AML-193 (cell line): ENCODE results near the gene ZNF608.

Source experiments
- DNase-seq, 2 experiments: peaks; one replicate each; lab custom pipeline; 2025; lab: John Stamatoyannopoulos, UW

Gene ZNF608, protein sequence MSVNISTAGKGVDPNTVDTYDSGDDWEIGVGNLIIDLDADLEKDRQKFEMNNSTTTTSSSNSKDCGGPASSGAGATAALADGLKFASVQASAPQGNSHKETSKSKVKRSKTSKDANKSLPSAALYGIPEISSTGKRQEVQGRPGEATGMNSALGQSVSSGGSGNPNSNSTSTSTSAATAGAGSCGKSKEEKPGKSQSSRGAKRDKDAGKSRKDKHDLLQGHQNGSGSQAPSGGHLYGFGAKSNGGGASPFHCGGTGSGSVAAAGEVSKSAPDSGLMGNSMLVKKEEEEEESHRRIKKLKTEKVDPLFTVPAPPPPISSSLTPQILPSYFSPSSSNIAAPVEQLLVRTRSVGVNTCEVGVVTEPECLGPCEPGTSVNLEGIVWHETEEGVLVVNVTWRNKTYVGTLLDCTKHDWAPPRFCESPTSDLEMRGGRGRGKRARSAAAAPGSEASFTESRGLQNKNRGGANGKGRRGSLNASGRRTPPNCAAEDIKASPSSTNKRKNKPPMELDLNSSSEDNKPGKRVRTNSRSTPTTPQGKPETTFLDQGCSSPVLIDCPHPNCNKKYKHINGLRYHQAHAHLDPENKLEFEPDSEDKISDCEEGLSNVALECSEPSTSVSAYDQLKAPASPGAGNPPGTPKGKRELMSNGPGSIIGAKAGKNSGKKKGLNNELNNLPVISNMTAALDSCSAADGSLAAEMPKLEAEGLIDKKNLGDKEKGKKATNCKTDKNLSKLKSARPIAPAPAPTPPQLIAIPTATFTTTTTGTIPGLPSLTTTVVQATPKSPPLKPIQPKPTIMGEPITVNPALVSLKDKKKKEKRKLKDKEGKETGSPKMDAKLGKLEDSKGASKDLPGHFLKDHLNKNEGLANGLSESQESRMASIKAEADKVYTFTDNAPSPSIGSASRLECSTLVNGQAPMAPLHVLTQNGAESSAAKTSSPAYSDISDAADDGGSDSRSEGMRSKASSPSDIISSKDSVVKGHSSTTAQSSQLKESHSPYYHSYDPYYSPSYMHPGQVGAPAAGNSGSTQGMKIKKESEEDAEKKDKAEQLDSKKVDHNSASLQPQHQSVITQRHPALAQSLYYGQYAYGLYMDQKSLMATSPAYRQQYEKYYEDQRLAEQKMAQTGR (N-terminal part only)

DNA sequence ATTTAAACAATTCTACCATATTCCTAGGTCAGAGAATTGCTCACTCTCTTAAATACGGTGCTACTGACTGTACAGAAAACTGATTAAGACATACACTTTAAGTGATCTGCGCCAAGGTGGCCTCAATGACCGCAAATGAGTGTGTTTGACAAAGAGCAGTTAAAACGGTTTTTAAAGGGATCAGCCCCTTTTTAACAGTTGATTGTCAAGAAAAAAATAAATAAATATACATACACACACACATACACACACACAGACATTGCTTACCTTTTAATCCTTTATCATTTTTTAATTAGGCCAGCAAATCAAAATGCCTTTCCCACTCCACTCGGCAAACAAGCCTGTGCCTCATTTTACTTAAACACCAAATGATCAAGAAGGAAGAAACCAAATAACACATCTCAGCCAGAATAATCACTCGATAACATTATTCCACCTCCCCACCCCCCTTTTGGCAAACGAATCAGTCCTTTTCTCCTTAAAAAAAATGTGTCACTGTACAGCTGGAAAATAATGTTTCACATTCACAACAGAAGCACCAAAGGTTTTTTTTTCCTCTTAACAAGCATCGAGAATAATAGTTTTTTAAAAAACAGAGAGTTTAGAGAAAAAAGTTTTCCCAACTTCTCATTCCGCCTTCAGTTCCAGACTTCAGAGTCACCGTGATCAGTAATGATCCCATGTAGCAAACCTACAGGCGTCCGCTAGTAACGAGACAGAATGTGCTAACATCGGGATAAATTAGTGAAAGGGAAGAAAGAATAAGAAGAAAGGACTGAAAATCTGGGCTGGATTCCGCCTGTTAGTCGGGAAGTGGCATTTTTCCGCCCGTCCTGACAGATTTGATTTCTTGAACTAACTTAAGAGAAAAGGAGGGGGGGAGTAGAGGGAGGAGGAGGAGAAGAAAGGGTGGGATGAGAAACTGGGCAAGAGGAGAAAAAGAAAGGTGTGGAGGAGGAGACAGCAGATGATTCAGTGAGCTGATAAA is at the start of gene ZNF608:
Gene ZNF608, minus strand, starts transcription at position 712 of the 988 bp plus-strand sequence. CDS start 1,650 bp downstream, outside the sequence.
- no peak for DNase-seq

DNA sequence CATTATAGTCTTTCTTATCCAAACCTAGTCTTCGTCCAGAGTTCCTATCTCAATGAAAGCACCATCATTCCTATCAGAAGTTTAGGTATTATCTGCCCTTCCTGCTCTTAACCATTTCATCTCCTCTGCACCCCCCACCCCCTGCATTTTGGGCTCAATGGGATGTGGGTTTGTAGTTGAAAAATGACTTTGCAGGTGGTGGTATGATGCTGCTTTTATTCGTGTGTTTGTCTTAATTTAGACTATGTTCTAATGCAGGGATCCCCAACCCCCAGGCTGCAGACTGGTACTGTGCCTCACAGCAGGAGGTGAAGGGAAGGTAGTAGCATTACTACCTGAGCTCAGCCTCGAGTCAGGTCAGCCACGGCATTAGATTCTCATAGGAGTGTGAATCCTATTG is 49.4 kb upstream of the ZNF608 start:
- DNase-seq: no peak

DNA sequence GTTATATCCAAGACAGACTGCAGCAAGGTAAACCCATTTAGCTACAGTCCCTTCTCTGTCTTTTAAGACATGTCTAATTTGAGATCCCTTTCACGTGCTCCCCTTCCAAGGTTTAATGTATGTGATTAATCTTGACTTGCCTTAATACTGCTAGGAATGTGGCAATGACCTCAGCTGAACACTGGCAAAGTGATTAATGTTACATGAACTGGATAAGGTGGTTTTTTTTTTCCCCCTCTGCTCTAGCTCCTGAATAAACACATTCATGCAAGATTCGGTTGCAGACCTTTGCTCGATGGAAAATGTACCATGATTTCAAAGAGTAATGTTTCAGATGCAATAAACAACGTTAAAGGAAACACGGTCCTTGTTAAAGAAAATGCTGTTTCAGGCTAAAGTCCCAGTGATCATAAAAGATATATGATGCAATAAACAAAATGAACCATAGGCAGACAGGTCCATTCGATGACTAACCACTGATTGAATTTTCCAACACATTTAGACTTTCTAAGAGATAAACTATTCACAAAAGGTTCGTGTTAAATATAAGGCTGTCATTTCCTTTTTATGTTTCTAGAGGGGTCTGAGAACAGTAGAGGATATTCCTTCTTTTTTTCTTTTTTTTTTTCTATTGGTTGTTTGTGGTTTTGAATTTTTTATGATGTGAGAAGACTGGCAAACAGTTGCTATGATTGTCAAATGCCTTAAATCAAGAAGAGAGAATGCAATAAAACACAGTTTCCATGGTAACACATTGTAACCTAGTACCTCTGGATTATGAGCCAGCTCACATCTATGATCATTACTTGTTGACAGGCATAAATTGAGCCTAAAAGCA is 44.7 kb upstream of the ZNF608 start:
- no peak for DNase-seq

DNA sequence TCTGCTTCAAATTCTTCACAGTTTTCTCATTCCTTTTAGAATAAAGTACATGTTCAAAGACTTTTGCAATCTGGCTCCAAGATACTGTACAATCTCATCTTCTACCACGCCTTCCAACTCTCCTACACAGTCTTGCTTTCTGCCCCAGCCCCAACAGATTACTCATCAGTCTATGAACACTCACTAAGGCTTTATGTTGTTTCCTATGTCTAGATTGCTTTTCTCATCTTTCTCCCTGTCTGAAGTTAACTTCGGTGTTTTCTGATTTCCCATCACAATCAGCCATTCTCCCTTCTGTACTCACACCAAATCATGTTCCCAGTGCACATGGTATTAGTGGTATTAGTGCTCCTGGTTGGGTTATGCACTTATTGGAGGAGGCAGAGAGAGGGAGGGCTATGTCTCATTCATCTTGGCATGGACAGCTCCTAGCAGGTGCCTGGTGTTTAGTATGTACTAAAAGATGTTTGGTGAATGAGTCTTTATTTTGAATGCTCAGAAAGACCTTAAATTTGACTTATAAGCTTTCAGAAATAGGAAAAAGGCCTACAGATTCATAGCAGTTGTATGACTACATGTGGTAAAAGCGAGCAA is 44.0 kb upstream of the ZNF608 start:
- DNase-seq: no peak

DNA sequence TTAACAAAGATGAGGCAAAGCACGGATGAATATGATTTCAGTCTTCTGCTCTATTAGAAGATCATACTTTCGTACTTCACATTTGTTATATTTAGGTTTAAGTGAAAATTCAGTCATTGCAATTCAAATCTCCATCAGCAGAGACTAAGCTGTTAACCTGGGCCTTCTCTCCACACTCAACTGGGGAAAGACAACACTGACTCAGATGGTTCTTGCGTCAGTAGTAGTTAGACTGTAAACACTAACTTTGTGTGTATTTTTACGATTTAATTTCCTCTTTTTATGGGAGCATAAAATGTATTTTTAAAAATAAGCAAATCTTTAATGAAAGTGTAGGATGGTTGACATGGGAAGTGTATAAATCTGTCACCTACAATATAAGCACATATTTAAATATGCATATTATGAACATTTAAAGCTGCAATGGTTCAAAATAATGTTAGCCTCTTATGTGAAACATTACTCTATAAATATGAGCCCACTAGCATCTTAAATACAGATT is 42.7 kb upstream of the ZNF608 start:
- no peak for DNase-seq

DNA sequence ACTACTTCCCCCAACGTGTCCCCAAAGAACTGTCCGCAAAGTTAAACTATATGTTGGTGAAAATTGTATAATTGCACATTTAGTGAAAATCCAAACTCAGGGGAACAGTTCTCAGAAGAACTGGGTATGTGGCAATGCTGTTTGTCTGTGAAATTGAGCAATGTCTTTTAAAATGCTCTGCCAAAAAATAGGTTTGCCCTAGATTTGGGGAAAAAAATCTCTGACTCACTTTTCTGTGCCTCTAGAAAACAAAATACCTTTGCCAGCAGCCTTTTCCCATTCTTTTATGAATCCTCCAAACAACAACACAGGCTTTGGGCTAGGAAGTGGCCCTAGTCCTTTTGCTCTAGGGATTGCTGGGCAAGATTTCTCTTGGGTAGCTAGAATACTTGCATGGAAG is 37.4 kb upstream of the ZNF608 start:
- DNase-seq: no peak

DNA sequence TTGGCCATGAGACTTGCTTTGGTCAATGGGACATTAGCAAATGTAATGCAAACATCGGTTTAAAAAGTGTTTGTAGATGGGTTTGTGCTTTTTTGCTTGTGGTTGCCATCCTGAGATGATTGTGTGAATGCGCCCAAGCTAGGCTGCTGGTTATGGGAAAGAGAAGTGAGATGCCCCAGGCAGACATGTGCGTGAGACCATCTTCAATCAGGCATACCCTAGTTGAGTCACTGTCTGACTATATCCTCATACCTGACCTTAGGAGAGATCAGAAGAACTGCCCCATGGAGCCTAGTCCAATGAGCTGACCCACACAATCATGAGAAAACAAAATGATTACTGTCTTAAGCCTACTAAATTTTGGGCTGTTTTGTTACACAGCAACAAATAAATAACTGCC is 36.8 kb upstream of the ZNF608 start:
- no peak for DNase-seq

DNA sequence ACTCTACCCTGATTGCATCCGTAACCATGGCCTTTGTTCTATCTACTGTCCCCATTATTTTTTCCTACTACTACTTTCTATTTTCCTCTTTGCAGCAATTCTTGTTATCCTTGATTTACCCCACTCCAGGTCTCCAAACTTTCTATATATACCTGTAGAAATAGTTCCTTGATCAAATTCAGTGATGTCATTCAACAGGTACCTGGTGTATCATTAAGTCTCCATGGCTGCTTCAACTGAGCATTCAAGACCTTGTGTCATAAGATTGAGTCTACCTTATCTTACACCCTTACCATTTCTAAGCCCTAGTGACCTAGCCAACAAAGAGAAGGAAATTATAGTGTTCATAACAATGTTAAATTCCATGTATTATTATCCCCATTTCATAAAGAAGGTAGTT is 35.8 kb upstream of the ZNF608 start:
- no peak for DNase-seq

DNA sequence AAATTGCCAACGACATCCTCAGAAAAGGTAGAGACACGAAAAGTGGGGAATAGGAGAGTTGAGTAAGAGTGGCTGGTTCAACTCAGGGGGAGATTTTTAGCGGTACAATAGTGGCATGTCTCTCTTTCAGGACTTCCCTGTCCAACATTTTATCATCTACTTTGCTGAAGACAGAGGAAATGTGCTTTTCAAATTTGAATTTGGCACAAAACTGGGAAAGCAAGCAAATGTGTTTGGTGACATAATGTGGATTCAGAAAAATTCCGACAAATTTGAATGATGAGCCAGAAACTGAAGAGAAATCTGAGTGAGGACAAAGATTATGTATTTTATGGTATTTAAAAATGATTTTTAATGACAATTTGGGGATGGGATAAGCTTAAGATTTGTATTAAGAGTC is 33.6 kb upstream of the ZNF608 start:
- DNase-seq: no peak

DNA sequence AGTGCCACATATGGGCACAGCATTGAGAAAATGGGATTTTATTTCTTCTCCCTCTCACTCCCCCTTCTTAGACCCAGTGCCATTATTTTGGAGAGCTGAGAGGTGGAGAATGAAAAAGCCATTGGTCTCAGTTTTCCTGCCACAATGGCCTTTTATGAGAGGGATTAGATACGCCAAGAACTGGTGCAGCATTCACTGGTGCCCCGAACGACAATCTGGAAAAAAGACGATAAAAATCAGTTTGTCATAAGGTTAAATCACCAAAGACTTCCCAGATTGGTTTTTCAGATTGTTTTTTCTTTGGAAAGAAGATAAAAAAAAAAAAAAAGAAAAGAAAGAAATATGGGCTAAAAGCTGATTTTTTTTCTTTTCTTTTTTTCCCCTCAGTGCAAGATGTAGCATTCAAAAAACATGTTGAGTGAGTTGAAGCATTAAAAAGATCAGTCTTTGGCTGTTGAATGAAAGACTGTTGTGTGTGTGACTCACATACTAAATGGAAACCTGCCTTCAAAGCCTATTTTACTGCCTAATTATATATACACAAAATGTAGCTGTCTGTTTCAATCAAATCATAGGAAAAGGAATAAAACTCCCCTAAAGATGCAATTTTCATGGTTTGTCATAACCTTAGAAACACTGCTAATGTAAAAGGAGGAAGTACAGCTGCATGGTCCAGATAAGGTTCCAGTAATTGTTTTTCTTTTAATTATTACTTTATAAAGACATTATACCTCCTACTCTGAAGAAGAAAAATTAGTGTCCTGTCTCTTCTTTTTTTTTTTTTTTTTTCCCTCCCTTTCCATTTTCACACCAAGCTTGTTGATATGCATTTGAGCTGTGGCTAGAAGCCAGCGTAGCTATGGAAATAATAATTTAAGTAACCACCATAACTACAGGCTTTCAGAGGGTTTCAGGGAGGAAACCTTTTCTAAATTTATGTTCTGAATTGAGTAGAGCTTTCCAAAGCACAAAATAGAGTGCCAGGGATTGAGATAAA is 27.2 kb upstream of the ZNF608 start:
- DNase-seq: no peak

DNA sequence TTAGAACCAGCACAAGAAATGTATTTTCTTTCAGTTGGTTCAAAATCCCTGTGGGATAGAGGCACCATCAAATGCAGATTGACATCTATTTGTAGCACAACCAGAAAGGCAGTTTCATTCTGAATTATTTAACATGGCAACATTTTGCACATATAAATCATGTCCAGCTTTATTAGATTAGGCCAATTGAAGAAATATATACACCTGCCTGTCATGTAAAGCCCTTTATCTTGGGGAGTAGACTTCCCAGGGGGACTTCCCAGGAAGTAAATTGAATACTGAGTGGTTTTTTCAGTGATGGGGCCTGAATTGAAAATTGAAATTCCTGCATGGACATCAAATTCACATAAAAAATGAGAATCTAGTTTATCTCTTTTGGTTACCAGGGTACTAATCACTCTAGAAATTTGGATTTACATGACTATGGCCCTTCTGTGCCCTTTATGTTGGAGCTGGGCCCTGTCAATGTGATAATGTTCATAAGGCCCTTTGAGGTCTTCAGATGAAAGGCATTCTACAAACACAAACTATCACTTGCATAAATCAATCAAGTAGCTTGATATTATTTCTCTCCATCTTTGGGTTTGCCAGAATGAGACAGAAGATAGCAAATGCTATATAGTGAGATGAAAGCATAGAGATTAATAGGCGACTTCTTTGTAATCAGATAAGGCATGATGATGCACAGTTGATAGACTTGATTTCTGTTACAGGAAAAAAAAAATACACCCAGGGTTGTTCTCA is 26.2 kb upstream of the ZNF608 start:
- DNase-seq: no peak

DNA sequence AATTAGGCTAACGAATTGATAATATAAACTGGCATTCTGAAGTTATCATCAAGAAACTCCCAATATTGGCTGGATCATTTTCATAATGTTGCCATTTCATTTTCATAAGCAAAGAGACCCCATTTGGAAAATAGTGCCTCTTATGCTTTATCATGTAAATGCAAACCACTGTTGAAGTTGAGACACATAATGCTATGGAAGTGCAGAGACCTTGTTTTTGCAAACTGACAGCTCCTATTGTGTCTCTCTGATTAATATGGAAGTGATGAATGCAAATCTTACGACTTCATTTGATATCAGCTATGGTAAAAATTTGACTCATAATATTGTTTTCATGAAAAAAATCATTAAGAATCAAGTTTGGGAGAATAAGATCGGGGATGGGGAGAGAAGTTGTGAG is 25.3 kb upstream of the ZNF608 start:
- DNase-seq: no peak

DNA sequence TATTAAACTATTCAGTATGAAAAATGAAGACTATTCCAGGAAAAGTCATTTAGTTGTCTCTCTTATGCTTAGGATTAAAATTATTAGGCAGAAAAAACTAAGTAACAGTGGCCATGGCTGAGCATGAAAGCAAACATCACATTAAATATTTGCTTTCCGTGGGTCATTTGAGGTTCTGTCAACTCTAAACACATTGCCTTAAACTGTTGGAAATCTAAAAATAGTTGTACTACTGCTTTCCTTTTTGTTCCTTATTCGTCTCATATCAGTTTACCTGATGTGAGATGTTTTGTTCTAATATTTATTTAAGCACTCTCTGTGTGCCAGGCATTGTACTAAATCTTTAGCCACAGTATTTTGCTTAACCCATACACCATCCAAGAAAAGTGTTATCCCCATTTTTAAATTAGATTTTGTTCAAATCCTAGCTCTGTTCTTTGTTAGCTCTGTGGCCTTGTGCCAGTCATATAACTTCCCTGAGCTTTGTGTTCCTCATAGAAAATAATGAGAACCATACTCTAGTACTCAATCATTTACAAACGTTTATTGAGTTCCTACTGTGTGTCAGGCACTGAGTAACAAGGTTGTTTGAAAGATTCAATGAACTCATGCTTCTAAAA is 18.7 kb upstream of the ZNF608 start:
- no peak for DNase-seq

DNA sequence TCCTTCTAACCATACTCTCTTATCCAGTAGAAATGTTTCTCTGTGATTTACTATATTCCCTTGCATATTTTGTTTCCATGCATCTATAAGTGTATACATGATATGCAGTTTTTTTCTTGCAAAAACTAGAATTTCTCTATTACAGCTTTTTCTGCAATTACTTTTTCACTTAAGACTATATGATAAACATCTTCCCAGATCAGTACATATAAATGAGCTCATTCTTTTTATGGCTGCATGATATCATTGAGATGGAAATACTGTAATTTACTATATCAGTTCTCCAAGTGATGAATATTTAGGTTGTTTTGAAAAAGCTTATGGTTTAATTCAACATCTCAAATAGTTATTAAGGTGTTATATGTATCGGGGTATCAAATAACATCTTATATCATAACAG is 18.1 kb upstream of the ZNF608 start:
- DNase-seq: no peak

DNA sequence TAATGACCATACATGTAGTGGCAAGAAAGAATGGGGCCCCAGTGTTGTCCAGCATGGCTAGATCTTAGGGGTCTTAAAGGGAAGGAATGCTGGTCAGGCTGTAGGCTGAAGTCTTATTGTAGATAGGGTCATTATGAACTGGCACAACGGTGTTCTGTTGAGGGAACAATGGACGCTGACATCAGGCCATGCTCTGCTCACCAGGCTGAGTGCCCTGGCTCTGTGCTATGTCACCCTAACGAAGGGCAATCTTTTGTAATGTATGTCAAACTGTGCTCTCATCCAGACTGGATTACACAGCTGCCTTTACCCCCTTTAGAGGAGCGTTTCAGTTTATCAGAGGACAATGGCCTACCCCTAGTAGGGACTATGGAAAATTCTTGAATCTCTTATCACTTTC is 14.6 kb upstream of the ZNF608 start:
- no peak for DNase-seq

DNA sequence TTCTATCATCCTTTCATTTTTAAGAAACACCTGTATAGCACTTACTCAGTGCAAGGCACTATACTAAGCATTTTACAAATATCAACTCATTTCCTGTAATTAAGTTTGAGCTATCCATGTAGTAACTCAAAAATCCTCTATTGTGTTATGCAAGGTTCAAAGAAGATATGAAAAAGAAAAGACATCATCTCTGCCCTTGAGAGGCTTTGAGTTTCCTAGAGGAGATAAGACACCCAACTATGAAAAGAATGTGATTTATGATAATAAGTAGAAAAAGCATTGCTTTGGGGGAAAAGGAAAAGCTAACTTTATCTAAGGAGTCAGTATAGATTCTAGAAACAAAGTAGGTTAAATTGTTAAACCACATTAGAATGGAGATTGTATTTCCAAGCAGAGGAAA is 14.2 kb upstream of the ZNF608 start:
- DNase-seq: no peak

DNA sequence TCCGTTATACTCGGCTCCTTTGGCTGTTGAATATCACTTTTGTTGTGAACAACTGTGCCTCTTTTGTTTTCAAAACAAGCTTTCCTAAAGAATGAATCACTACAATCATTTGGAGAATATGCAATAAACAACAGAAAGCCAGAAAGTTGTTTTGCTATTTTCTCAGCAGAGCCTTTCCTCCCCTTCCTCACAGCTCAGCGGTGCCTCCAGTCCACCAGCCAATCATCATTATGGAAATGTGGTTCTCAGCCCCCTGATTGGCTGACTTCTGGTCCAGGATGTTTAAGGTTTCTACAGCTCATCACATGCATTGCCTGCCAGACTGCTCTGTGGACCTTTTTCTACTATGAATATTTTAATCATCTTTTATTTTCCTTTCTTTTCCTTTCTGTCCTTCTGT is 9.1 kb upstream of the ZNF608 start:
- DNase-seq: no peak
